HG02973 (cell line): Measurements from ENCODE around the gene CARD11.

Experiments
- ATAC-seq: cut with Tn5 transposase; IDR thresholded peaks from one replicate; pipeline ENCODE4 v1.9.1; 2021; ENCODE audit warnings: moderate library complexity; ENCODE audit not compliant: unreplicated experiment

The CARD11 gene

DNA sequence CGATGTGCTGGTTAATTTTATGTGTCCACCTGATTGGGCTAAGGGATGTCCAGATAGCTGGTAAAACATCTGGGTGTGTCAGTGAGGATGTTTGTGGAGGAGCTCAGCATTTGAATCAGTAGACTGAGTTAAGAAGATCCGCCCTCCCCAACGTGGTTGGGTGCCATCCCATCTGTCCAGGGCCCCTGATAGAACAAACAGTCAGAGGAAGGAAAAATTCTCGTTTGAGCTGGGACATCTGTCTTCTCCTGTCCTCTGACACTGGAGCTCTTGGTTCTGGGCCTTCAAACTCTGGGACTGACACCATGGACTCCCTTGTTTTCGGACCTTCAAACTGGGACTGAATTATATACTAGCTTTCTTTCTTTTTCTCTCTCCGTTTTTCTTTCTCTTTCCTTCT, 59.6 kb downstream of the CARD11 start:
- no peak for ATAC-seq

DNA sequence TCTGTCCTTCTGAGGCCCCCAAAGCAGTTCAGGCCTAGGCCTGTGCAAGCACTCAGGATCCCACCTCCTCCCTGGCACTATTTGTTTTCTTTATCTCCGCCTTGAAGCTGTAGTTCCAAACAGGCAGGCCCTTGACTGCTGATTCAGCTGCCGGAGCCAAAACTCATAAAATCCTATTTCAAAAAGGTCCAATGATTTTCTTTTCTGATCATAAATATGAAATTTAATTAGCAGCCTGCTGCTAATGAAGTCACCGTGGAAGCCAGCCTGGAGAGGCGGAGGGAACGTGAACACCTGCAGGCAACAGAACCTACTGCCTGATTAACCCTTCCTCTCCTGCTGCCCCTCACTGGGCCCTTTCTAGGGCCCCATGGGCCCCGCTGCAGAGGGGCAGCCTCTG, 60.1 kb downstream of the CARD11 start:
- no peak for ATAC-seq

DNA sequence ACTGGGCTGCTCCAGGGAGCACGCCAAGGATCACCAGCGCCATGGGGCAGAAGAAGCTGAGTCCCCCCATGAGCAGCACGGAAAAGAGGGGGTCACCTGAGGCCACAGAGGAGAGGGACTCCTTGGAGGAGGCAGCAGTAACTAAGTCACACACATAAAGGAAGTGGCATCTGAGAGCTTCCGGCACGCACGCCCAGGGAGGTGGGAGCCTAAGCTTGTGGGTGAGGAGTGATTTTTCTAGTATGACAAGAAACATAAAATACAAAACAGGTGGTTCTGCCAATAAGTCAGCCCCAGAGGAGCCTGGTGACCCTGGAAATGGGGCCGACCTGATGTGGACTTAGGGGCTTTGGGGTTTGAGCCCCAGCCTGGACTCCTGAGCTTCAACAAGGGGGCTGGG, 60.8 kb downstream of the CARD11 start:
- no peak for ATAC-seq

GRCh38 chr7:2982401-2982800, 61.3 kb downstream of the CARD11 start:
- ATAC-seq: no peak

DNA sequence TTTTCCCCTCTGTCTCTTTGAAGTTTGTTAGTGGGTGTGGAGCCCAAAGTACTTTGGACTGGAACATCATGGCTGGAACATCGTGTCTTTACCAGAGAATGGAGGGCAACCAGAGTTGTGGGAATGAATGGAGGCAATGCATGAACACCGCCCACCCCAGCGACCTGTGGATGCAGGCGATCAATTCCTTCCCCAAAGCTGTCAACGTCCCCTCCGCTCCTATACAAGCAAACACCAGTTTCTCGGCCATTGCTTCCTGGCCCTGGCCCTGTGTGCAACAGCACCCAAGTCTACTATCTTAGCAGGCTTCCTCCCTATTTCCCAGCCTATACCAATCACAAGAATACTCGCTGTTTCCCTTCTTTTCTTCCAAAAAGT, 62.6 kb downstream of the CARD11 start:
- no peak for ATAC-seq

- ATAC-seq: no peak
Observed at GRCh38 chr7:2980401-2981102, 63.1 kb downstream of the CARD11 start.

GRCh38 chr7:2979951-2980350, 63.7 kb downstream of the CARD11 start:
- ATAC-seq: no peak

GRCh38 chr7:2979201-2979631, 64.5 kb downstream of the CARD11 start:
- ATAC-seq: no peak

- ATAC-seq: peak; percentile 82
Observed at GRCh38 chr7:2978408-2978807, 65.3 kb downstream of the CARD11 start.

DNA sequence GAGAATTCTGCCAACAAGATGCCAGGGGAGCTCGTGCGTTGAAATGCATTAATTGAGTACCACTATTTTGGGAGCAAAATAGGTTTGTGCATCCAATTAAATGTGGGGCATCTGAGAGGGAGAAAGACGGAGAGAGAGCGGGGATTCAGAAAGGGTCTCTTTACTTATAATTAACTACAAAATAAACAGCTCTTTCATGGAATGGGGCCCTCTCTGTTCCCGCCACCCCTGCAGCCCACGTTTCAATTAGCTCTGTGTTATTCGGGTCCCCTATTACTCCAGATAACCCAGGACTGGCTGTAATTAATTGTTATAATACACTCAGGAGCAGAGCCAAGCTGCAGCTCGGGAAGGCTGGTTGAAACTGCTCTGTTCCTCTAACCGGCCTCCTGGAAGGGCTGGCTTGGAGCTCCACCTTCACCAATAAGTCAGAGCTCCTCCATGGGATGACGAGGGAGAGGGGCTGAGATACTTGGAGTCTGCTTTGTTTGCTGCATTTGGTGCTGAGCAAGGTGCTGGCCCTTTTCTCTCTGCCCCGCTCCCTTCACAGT, 67.8 kb downstream of the CARD11 start:
- ATAC-seq: no peak

DNA sequence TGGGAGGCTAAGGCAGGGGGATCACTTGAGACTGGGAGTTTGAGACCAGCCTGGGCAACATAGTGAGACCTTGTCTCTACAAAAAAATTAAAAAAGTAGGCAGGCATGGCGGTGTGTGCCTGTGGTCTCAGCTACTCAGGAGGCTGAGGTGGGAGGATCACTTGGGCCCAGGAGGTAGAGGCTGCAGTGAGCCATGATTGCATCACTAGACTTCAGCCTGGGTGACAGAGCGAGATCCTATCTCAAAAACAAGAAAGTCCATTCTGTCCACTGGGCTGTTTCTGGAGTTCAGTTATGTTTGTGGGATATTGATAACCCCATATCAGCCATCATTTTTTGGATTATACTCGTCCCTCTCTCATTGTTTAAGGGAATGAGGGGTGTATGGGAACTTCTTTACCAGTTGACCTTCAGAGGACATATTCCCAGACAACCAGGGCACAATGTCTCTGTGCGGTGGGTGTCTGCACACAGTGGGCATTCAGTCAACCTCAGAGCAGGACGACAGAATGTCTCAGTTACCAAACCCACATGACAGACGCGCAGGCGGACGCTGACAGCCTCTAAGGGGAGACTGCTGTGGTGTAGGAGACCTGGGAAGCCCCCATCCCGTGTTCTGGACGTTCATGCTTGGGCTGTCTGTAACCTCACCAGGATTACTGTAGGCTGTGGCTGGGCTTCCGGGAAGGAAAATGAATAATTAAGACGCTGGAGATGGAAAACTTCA, 69.4 kb downstream of the CARD11 start:
- no peak for ATAC-seq

- no peak for ATAC-seq
Observed at GRCh38 chr7:2972835-2973161, 70.9 kb downstream of the CARD11 start.

- ATAC-seq: peak; percentile 72
Observed at GRCh38 chr7:2971914-2972834, 71.5 kb downstream of the CARD11 start.

DNA sequence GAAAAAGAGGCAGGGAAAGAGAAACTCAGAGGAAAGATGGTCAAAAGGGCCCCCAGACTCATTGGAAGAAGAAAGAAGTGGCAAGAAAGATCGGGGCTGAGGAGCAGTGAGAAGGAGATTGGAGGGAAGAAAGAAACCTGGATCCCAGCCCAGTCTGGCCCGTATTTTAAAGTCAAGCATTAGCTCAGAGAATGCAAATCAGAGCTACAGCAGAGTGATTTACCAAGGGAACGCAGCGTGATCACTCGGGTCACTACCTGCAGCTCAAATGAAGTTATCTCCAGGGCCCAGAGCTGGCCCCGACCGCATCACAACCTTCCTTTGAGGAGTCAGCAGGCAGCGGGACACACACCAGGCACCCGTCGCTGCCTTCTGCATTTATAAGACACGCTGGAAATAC, 72.8 kb downstream of the CARD11 start:
- no peak for ATAC-seq

DNA sequence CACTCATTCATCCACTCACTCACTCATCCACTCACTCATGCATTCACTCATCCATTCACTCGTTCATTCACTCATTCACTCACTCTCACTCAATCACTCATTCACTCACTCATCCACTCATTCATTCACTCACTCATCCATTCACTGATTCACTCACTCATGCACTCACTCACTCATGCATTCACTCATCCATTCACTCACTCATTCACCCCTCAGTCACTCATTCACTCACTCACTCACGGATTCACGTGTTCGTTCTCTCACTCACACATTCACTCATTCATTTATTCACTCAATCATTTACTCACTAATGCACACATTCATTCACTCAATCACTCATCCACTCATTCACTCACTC, 73.4 kb downstream of the CARD11 start:
- ATAC-seq: no peak

- ATAC-seq: no peak
Observed at GRCh38 chr7:2969398-2970306, 74.0 kb downstream of the CARD11 start.

GRCh38 chr7:2968616-2969397, 74.9 kb downstream of the CARD11 start:
- no peak for ATAC-seq

DNA sequence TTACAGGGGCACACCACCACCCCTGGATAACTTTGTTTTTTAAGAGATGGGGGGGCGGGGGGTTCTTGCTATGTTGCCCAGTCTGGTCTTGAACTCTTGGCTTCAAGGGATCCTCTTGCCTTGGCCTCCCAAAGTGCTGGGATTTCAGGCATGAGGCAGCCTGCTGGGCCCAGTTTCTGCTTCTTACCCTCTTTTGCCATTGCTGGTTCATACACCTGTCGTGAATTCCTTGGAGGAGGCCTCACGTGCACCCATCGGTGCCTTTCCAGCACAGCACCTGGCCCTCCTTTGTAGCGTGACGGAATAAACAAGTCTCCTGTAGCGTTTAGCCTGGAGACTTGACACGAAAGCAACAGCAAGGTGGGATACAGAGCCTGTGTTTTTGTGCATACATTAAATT, 75.5 kb downstream of the CARD11 start:
- ATAC-seq: no peak

DNA sequence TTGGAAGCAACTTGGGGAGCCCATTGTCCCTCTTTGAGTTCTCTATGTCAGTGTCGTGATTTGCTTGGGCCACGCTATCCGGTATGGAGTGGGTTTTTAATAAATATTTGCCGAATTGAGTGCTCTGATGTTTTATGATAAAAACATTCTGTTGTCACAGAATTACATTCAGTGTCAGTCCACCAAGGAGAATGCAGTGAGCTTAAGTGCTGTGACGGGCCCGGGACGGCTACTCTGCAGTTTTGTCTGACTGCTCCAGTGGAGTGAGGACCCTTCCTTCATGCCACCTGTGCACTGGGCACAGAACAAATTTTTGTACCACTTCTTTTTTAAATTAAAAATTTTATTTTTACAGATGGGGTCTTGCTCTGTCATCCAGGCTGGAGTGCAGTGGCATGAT, 76.0 kb downstream of the CARD11 start:
- no peak for ATAC-seq

DNA sequence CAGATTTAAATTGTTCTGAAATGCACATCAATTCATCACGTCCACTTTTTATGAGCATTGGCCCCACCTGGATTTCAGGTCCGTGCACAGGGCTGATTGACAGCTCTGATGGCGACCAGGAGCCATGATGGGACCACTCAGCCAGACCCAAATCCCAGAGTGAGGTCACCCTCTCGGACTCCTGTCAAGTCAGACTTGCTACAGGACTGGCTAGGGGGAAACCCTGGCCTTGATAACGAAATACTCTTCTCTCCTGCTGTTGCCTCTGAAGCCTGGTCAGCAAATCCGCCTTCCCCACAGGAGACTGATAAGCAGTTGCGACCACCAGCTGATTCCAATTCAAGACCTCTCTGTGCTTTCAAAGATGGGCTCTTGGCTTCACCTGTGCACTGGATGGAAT, 76.4 kb downstream of the CARD11 start:
- ATAC-seq: no peak
